ENCODE results near the gene TREM1. TPM values are rescaled to one million over a fixed set of nuclear protein-coding genes. Genes with fewer than 3 reads are reported as not detected.
A peak's percentile ranks its signal among the peaks of the same experiment; 100 is the strongest.

Gene TREM1
- total and polyA plus RNA-seq, 4 donors, result 6.2 to 18.4 (median 6.5) TPM; not detected in 1

DNA sequence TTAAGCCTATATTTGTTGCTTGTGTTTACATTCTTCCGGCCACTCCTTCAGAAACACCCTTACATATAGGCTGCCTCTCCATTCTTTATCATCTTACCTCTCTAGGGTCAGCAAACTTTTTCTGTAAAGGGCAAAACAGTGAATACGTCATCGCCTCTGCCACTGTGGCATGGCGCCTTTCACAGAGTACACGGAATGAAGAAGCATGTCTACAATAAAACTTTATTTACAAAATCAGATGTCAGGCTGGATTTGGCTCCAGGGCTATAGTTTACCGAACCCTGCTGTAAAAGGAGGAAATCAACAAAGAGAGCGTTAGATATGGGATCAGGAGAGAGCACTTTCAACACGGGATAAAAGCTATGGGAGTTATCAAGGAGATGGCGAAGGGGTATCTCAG is 39.6 kb upstream of the TREM1 start:
- no peak for DNase-seq
- no peaks in the 10 kb centered on the region for H3K4me1 ChIP-seq (ENCODE audit: control insufficient read depth in 1 of 2, insufficient read depth in 2 of 2, low read length in 2 of 2)
- ATAC-seq (ENCODE audit: low FRiP score), result no peak
- H3K27ac ChIP-seq (ENCODE audit: low read depth in 1 of 2, low read length in 2 of 2), result no peak overlapping the region
- H3K4me3 ChIP-seq (ENCODE audit: low read length in 2 of 2), result no peak overlapping the region
- H3K36me3 ChIP-seq (ENCODE audit: control insufficient read depth in 1 of 2, insufficient read depth in 2 of 2, low read length in 1 of 2), result no peaks in the 10 kb centered on the region
- H3K9me3 ChIP-seq (ENCODE audit: control insufficient read depth, low read length), result no peaks in the 10 kb centered on the region
- 59 to 64% methylated on average over 9 of the region's 9 CpGs for WGBS, 2 donors
- intact Hi-C loops (cut with DNase I), result no loop called here
- H3K27me3 ChIP-seq (ENCODE audit: control insufficient read depth in 1 of 2, insufficient read depth in 2 of 2, low read length in 1 of 2), result no peaks in the 10 kb centered on the region

GRCh38 chr6:41325446-41326066 is 39.1 kb upstream of the TREM1 start:
- WGBS, 2 donors, result 51 to 61% methylated on average over 4 of the region's 4 CpGs
- H3K27ac ChIP-seq (ENCODE audit: low read depth in 1 of 2, low read length in 2 of 2), result no peak overlapping the region
- no peaks in the 10 kb centered on the region for H3K9me3 ChIP-seq (ENCODE audit: control insufficient read depth, low read length)
- ATAC-seq (ENCODE audit: low FRiP score), result no peak
- no peaks in the 10 kb centered on the region for H3K27me3 ChIP-seq (ENCODE audit: control insufficient read depth in 1 of 2, insufficient read depth in 2 of 2, low read length in 1 of 2)
- intact Hi-C loops (cut with DNase I), result no loop called here
- no peak overlapping the region for H3K4me3 ChIP-seq (ENCODE audit: low read length in 2 of 2)
- H3K4me1 ChIP-seq (ENCODE audit: control insufficient read depth in 1 of 2, insufficient read depth in 2 of 2, low read length in 2 of 2), result no peaks in the 10 kb centered on the region
- no peak for DNase-seq
- H3K36me3 ChIP-seq (ENCODE audit: control insufficient read depth in 1 of 2, insufficient read depth in 2 of 2, low read length in 1 of 2), result no peaks in the 10 kb centered on the region

- Histone ChIP-seq H3K4me1 (ENCODE audit: control insufficient read depth in 1 of 2, insufficient read depth in 2 of 2, low read length in 2 of 2) (no peaks in the 10 kb centered on the region), H3K4me3 (ENCODE audit: low read length in 2 of 2) (no peak overlapping the region), H3K9me3 (ENCODE audit: control insufficient read depth, low read length) (no peaks in the 10 kb centered on the region), H3K27ac (ENCODE audit: low read depth in 1 of 2, low read length in 2 of 2) (no peak overlapping the region), H3K27me3 (ENCODE audit: control insufficient read depth in 1 of 2, insufficient read depth in 2 of 2, low read length in 1 of 2) (no peaks in the 10 kb centered on the region), H3K36me3 (ENCODE audit: control insufficient read depth in 1 of 2, insufficient read depth in 2 of 2, low read length in 1 of 2) (no peaks in the 10 kb centered on the region)
- ATAC-seq (ENCODE audit: low FRiP score) (no peak), DNase-seq (no peak)
- intact Hi-C loops (cut with DNase I), result no loop called here
- 89 to 97% methylated on average over 4 of the region's 4 CpGs for WGBS, 2 donors
Measured at GRCh38 chr6:41321183-41321582, 34.7 kb upstream of the TREM1 start.

DNA sequence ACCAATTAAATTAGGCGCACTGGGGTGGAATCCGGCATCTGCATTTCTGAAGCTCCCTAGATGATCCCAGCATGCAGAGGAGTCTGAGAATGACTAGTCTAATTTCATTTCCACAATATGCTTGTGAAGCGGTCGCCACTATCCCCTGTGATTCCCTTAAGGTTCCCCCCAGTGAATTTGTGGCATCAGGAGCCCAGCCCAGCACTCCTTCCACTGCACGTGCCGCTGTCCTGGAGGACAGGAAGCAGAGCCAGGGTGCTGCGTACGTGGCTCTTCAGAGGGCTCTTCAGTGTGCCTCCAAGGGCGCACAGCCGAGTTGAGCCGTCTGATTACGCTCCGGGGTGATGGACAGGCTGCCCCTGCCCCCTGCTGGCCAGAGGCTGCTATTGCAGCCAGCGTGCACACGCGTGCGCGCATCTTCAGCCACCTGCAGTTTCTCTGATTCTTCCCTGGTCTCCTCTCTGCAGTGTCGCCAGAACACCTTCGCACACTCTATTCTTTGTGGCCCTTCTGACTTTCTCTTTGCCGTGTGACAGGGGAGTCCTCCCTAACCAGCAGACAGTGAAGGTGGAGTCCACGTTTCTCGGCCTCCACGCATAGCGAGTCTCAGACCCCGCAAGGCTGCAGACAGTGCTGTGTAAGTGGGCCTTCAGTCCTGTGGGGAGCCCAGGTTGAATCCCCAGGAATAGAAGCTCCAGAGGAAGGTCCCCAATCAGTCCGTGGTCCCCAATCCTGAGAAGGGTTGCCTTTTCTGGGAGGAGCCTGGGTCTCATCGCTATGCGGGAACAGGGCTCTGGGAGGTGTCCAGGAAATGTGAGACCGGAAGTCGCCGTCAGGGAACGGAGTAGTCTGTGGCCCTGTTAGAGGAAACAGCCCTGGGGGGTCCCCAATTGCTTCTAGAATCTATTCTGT is 32.4 kb upstream of the TREM1 start:
- Histone ChIP-seq H3K9me3 (ENCODE audit: control insufficient read depth, low read length) (no peaks in the 10 kb centered on the region), H3K4me3 (ENCODE audit: low read length in 2 of 2) (no peak overlapping the region), H3K4me1 (ENCODE audit: control insufficient read depth in 1 of 2, insufficient read depth in 2 of 2, low read length in 2 of 2) (no peaks in the 10 kb centered on the region), H3K27ac (ENCODE audit: low read depth in 1 of 2, low read length in 2 of 2) (no peak overlapping the region), H3K27me3 (ENCODE audit: control insufficient read depth in 1 of 2, insufficient read depth in 2 of 2, low read length in 1 of 2) (no peaks in the 10 kb centered on the region), H3K36me3 (ENCODE audit: control insufficient read depth in 1 of 2, insufficient read depth in 2 of 2, low read length in 1 of 2) (no peaks in the 10 kb centered on the region)
- WGBS, 2 donors, result 13 to 16% methylated on average over 33 of the region's 33 CpGs
- peak; percentile 94 for ATAC-seq (ENCODE audit: low FRiP score)
- peak; percentile 86 to 92 for DNase-seq
- intact Hi-C loops (cut with DNase I), result no loop called here

GRCh38 chr6:41318261-41318653 is 31.8 kb upstream of the TREM1 start:
- Histone ChIP-seq H3K36me3 (ENCODE audit: control insufficient read depth in 1 of 2, insufficient read depth in 2 of 2, low read length in 1 of 2) (no peaks in the 10 kb centered on the region), H3K9me3 (ENCODE audit: control insufficient read depth, low read length) (no peaks in the 10 kb centered on the region), H3K27ac (ENCODE audit: low read depth in 1 of 2, low read length in 2 of 2) (no peak overlapping the region), H3K4me3 (ENCODE audit: low read length in 2 of 2) (no peak overlapping the region), H3K4me1 (ENCODE audit: control insufficient read depth in 1 of 2, insufficient read depth in 2 of 2, low read length in 2 of 2) (no peaks in the 10 kb centered on the region), H3K27me3 (ENCODE audit: control insufficient read depth in 1 of 2, insufficient read depth in 2 of 2, low read length in 1 of 2) (no peaks in the 10 kb centered on the region)
- ATAC-seq (ENCODE audit: low FRiP score) (no peak), DNase-seq (no peak)
- intact Hi-C loops (cut with DNase I), result no loop called here
- 23 to 27% methylated on average over 9 of the region's 9 CpGs for WGBS, 2 donors

DNA sequence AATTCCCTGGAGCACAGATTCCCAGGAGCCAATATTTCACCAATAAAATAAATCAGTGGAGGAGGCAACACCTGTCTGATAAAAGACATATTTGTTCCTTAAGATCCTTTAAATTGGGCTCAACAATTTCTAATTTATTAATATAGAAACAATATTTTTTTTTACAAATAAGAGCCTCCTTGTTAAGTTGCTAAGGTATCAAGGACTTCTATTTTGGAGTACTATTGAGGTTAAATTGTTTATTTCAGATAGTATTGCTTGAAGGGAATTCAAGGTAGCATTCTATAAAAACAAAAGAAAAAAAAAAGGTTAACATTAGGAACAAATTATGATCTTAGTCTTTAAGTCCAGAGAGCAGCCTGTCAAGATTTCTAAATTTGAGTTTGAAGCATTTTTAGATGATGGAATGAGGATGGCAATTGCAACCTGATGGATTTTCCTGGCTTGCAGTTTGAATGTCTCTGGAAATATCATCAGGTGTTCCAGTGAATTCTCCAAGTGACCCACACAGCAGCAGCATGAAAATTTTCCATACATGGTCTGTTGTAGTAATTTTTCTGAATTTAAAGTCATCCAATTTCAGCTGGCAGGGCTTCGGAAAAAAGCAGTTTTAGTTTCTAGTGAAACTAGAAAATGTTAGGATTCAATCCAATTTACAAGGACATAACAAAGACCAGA is 29.6 kb upstream of the TREM1 start:
- ATAC-seq (ENCODE audit: low FRiP score), result no peak
- DNase-seq, result no peak
- Histone ChIP-seq H3K27me3 (ENCODE audit: control insufficient read depth in 1 of 2, insufficient read depth in 2 of 2, low read length in 1 of 2) (no peaks in the 10 kb centered on the region), H3K27ac (ENCODE audit: low read depth in 1 of 2, low read length in 2 of 2) (no peak overlapping the region), H3K4me1 (ENCODE audit: control insufficient read depth in 1 of 2, insufficient read depth in 2 of 2, low read length in 2 of 2) (no peaks in the 10 kb centered on the region), H3K9me3 (ENCODE audit: control insufficient read depth, low read length) (peaks cover 2% of the 10 kb centered on the region), H3K36me3 (ENCODE audit: control insufficient read depth in 1 of 2, insufficient read depth in 2 of 2, low read length in 1 of 2) (no peaks in the 10 kb centered on the region), H3K4me3 (ENCODE audit: low read length in 2 of 2) (no peak overlapping the region)
- intact Hi-C loops (cut with DNase I), result no loop called here
- 29 to 49% methylated on average over 1 of the region's 1 CpG for WGBS, 2 donors

DNA sequence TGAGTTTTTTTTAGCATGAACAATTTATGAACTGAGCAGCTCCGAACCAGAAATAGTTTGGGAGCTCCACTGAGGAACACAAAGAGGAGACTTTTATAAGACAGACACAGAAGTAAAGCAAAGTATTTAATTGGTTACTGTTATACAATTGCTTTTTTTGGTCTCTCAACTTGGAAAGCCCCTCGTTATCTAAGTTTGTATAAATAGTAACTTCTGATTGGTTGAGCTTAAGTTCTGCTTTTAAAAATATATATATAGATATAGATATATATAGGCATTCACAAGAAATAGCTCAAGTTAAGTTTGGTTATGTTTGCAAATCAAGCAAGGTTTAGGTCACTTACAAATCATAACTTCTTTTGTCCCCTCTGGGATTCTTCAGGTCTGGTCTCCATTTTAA is 28.7 kb upstream of the TREM1 start:
- Histone ChIP-seq H3K4me3 (ENCODE audit: low read length in 2 of 2) (no peak overlapping the region), H3K27me3 (ENCODE audit: control insufficient read depth in 1 of 2, insufficient read depth in 2 of 2, low read length in 1 of 2) (no peaks in the 10 kb centered on the region), H3K4me1 (ENCODE audit: control insufficient read depth in 1 of 2, insufficient read depth in 2 of 2, low read length in 2 of 2) (no peaks in the 10 kb centered on the region), H3K27ac (ENCODE audit: low read depth in 1 of 2, low read length in 2 of 2) (no peak overlapping the region), H3K9me3 (ENCODE audit: control insufficient read depth, low read length) (peaks cover 2% of the 10 kb centered on the region), H3K36me3 (ENCODE audit: control insufficient read depth in 1 of 2, insufficient read depth in 2 of 2, low read length in 1 of 2) (no peaks in the 10 kb centered on the region)
- ATAC-seq (ENCODE audit: low FRiP score) (no peak), DNase-seq (no peak)
- 30 to 33% methylated on average over 2 of the region's 2 CpGs for WGBS, 2 donors
- intact Hi-C loops (cut with DNase I), result no loop called here

DNA sequence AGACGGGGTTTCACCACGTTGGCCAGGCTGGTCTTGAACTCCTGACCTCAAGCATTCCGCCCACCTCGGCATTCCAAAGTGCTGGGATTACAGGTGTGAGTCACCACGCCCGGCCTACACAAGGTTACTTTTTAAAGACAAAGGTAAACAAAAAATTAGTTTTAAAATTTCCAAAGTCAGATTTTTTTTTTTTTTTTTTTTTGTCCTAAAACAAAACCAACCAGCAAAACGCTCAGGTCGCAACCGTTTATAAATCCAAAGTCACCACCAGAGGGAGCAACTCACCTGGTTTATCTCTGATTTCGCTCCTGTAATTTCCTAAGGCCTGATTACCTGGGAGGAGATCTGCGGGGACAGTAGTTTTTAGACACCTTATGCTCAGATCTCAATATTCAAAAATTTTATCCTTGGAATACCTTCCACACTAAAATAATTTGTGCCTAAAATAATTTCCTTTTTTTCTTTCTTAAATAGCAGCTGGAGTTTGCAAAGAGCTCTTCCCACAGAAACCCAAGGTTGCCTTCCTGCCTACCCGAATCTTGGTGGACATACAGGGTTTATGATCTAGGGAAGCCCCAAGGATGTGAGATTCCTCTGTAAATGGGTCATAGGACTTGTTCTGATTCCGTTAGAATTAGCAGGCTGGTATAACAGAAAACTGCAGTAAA is 19.8 kb upstream of the TREM1 start:
- WGBS, 2 donors, result 28 to 31% methylated on average over 13 of the region's 13 CpGs
- ATAC-seq (ENCODE audit: low FRiP score), result no peak
- H3K4me3 ChIP-seq (ENCODE audit: low read length in 2 of 2), result no peak overlapping the region

More for the DNA sequence above, 19.8 kb upstream of the TREM1 start:
- intact Hi-C loops (cut with DNase I), result no loop called here
- no peak for DNase-seq
- Histone ChIP-seq H3K27me3 (ENCODE audit: control insufficient read depth in 1 of 2, insufficient read depth in 2 of 2, low read length in 1 of 2) (no peaks in the 10 kb centered on the region), H3K36me3 (ENCODE audit: control insufficient read depth in 1 of 2, insufficient read depth in 2 of 2, low read length in 1 of 2) (no peaks in the 10 kb centered on the region), H3K27ac (ENCODE audit: low read depth in 1 of 2, low read length in 2 of 2) (no peak overlapping the region), H3K4me1 (ENCODE audit: control insufficient read depth in 1 of 2, insufficient read depth in 2 of 2, low read length in 2 of 2) (no peaks in the 10 kb centered on the region), H3K9me3 (ENCODE audit: control insufficient read depth, low read length) (no peaks in the 10 kb centered on the region)

Measured in aorta (tissue), 5 donors.